Measurements from ENCODE around the gene SMCHD1. TPM values are rescaled to one million over a fixed set of nuclear protein-coding genes. Genes with fewer than 3 reads are reported as not detected.

SMCHD1 gene
- total and polyA plus RNA-seq, 2 experiments from 2014 or later: 7.7 to 39.0 TPM

- Mint-ChIP-seq H3K36me3 (ENCODE audit: low read depth) (peaks cover 34% of the 10 kb centered on the region), H3K4me1 (no peaks in the 10 kb centered on the region), H3K4me3 (no peak overlapping the region), H3K9me3 (no peaks in the 10 kb centered on the region), H3K27ac (no peak overlapping the region; the same call in 1 of the 2 replicates), H3K27me3 (ENCODE audit: insufficient read depth, low read depth, poor library complexity) (peaks cover 2% of the 10 kb centered on the region)
- no peak overlapping the region for H2AFZ ChIP-seq
- DNase-seq (ENCODE audit: low spot score) (no peak), ATAC-seq (no peak)
- H3K79me2 ChIP-seq (replicated peaks; ENCODE audit: insufficient read depth): no peaks in the 10 kb centered on the region
- H3K27me3 ChIP-seq (ENCODE audit: insufficient read depth): no peaks in the 10 kb centered on the region
- H3K4me2 ChIP-seq: no peak overlapping the region
- H3K4me1 ChIP-seq (ENCODE audit: insufficient read depth): no peaks in the 10 kb centered on the region
- H3K36me3 ChIP-seq (ENCODE audit: insufficient read depth): no peaks in the 10 kb centered on the region; the same call in 1 of the 2 replicates
- no peaks in the 10 kb centered on the region for H4K20me1 ChIP-seq (replicated peaks; ENCODE audit: insufficient read depth)
- H3K9me2 ChIP-seq (ENCODE audit: insufficient read depth): no peaks in the 10 kb centered on the region
- no peak for TF ChIP-seq CREB1 (CRISPR knock-in tag; IDR thresholded peaks at IDR 0.05; ENCODE audit: low read depth)
- no peak for TF ChIP-seq STAT1 (IDR thresholded peaks at IDR 0.05; ENCODE audit: unreplicated experiment)
- no peak for TF ChIP-seq NANOG (IDR thresholded peaks at IDR 0.05; ENCODE audit: borderline replicate concordance)
- no peak for TF ChIP-seq ZNF462 (CRISPR knock-in tag; IDR thresholded peaks at IDR 0.05)
- TF ChIP-seq CTCF (conservative IDR thresholded peaks at IDR 0.05; ENCODE audit: low read depth in 2 of 2): no peak
- no peak for TF ChIP-seq ZNF114 (CRISPR knock-in tag; IDR thresholded peaks at IDR 0.05)
- no peak for TF ChIP-seq EZH2phosphoT487 (IDR thresholded peaks at IDR 0.05; ENCODE audit: unreplicated experiment)
- TF ChIP-seq, protein P1, sequence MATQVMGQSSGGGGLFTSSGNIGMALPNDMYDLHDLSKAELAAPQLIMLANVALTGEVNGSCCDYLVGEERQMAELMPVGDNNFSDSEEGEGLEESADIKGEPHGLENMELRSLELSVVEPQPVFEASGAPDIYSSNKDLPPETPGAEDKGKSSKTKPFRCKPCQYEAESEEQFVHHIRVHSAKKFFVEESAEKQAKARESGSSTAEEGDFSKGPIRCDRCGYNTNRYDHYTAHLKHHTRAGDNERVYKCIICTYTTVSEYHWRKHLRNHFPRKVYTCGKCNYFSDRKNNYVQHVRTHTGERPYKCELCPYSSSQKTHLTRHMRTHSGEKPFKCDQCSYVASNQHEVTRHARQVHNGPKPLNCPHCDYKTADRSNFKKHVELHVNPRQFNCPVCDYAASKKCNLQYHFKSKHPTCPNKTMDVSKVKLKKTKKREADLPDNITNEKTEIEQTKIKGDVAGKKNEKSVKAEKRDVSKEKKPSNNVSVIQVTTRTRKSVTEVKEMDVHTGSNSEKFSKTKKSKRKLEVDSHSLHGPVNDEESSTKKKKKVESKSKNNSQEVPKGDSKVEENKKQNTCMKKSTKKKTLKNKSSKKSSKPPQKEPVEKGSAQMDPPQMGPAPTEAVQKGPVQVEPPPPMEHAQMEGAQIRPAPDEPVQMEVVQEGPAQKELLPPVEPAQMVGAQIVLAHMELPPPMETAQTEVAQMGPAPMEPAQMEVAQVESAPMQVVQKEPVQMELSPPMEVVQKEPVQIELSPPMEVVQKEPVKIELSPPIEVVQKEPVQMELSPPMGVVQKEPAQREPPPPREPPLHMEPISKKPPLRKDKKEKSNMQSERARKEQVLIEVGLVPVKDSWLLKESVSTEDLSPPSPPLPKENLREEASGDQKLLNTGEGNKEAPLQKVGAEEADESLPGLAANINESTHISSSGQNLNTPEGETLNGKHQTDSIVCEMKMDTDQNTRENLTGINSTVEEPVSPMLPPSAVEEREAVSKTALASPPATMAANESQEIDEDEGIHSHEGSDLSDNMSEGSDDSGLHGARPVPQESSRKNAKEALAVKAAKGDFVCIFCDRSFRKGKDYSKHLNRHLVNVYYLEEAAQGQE (IDR thresholded peaks at IDR 0.05; ENCODE audit: unreplicated experiment): no peak
- TF ChIP-seq JUNB (IDR thresholded peaks at IDR 0.05; ENCODE audit: unreplicated experiment): no peak
- no peak for TF ChIP-seq ZNF331 (CRISPR knock-in tag; IDR thresholded peaks at IDR 0.05; ENCODE audit: low read depth)
- TF ChIP-seq EZH2 (IDR thresholded peaks at IDR 0.05; ENCODE audit: low read depth, unreplicated experiment): no peak
- no peak for TF ChIP-seq POLR2AphosphoS5 (IDR thresholded peaks at IDR 0.05; ENCODE audit: low read depth)
- TF ChIP-seq, protein P2, sequence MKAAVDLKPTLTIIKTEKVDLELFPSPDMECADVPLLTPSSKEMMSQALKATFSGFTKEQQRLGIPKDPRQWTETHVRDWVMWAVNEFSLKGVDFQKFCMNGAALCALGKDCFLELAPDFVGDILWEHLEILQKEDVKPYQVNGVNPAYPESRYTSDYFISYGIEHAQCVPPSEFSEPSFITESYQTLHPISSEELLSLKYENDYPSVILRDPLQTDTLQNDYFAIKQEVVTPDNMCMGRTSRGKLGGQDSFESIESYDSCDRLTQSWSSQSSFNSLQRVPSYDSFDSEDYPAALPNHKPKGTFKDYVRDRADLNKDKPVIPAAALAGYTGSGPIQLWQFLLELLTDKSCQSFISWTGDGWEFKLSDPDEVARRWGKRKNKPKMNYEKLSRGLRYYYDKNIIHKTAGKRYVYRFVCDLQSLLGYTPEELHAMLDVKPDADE (IDR thresholded peaks at IDR 0.05): no peak
- H3K4me3 ChIP-seq: no peak overlapping the region
- no peaks in the 10 kb centered on the region for H3F3A ChIP-seq (replicated peaks; ENCODE audit: low read depth)
- H3K27ac ChIP-seq (ENCODE audit: low read depth): no peak overlapping the region
Measured at GRCh38 chr18:2723207-2723606, 67.7 kb downstream of the SMCHD1 start.
